ENCODE results near the gene CXCR4.

- no peak for TF ChIP-seq FOXK2 (IDR thresholded peaks at IDR 0.05)
- TF ChIP-seq SP1 (IDR thresholded peaks at IDR 0.05) = no peak
Measured at GRCh38 chr2:136135462-136135861, 17.5 kb upstream of the CXCR4 start.

Data from HEK293T (cell line).